Retinal pigment epithelial cell (primary cell): Measurements from ENCODE around the gene RELT.

Experiments
- DNase-seq: peaks from one replicate; pipeline ENCODE4 v3.0.0-alpha.2; 2010; ENCODE audit warnings: low read depth
- H3K4me3 ChIP-seq: 2 replicates; pipeline ENCODE4 v1.5.1; 2011; ENCODE audit warnings: mild to moderate bottlenecking, low read length, control low read depth, moderate library complexity
- CTCF ChIP-seq: conservative IDR thresholded peaks from 2 replicates; pipeline ENCODE4 v1.5.1; 2011; ENCODE audit warnings: low read depth, low read length, control low read depth, inconsistent platforms

The RELT gene

GRCh38 chr11:73333640-73334383, 42.4 kb upstream of the RELT start:
- DNase-seq, result no peak
- TF ChIP-seq CTCF, result no peak
- no peak overlapping the region for H3K4me3 ChIP-seq

DNA sequence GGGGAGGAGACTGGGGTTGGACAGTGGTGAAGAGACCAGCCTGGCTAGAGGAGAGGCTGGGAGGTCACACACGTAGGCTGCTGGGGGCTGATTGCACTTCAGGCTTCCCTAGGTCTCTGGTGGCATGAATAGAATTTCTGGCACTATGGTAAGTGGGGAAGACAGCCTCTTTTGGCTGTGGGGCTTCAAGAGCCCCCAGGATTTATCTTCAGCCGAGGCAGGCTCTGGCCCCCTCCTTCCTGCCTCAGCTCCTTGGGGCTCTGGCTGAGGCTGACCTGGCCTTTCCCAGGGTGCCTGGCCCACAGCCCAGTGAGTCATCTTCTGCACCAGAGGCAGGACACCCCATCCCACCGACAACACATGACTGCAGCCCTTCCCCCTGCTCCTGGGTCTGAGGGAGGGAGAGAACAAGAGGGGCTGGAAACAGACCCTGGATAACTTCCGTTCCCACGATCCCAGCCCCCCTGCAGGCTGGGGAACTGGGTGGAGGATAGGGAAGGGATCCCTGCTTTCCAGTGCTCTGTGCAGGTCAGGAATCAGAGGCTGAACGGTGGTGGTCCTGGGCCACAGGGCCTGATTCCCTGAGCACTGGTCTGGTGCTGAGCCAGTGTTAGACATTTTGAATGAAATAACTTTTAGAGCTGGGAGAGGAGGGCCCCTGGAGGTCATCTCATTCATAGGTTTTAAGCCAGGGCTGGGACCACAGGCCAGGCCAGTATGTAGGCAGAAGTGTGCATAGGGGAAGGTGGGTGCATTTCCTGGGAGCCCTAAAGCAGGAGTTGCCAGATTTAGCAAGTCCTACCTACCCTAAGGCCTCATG, 41.6 kb upstream of the RELT start:
- peak; percentile 83 for DNase-seq
- no peak overlapping the region for H3K4me3 ChIP-seq
- TF ChIP-seq CTCF, result peak; percentile 13

DNA sequence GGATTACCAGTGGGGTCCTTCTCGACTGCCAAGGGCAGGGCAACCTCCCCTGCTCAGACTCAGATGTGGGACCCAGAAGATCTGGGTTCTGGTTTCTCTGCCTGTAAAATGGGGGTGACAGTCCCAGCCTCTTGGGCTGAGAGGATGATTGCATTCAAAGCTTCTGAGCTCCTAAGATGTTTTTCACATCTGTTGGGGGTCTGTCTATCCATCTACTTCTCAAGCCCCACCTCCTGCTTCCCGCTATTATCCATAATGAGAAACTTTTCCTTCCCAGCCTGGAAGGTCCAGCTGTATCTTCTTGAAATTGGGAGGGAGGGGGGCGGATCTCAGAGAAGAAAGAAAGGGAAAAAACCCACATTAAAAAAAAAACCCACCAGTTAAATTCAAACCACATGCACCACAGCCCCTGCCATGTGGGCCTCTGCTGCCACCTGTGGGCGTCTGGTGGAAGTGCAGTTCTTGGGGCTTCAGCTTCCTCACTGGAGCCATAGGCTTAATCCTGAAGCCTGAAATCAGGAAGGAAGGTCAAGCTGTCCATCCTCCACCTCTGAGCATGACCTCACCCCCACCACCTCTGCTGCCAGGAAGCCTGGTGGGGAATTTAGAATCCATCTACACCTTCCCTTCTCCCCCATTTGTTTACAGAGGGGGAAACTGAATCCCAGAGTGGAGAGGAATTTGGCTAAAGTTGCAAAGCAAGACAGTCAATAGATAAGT, 40.8 kb upstream of the RELT start:
- DNase-seq, result no peak
- no peak overlapping the region for H3K4me3 ChIP-seq
- TF ChIP-seq CTCF, result peak; percentile 98

GRCh38 chr11:73337846-73338245, 38.4 kb upstream of the RELT start:
- no peak for DNase-seq
- no peak overlapping the region for H3K4me3 ChIP-seq
- TF ChIP-seq CTCF, result no peak

GRCh38 chr11:73338279-73338678, 37.9 kb upstream of the RELT start:
- no peak for DNase-seq
- TF ChIP-seq CTCF, result no peak
- no peak overlapping the region for H3K4me3 ChIP-seq

- no peak overlapping the region for H3K4me3 ChIP-seq
- no peak for DNase-seq
- no peak for TF ChIP-seq CTCF
Measured at GRCh38 chr11:73340164-73340563, 36.0 kb upstream of the RELT start.
